ENCODE measurements around the gene INSYN2A.

The INSYN2A gene

GRCh38 chr10:127215866-127216265, 19.5 kb upstream of the INSYN2A start:
- TF ChIP-seq CTCF (IDR thresholded peaks at IDR 0.05; ENCODE audit: low read length, missing control alignments), result no peak
- no peak for DNase-seq (ENCODE audit: low read depth)
- no peak overlapping the region for H3K4me3 ChIP-seq (replicated peaks; ENCODE audit: low read depth, low read length)

- H3K4me3 ChIP-seq (replicated peaks; ENCODE audit: low read depth, low read length), result no peak overlapping the region
- DNase-seq (ENCODE audit: low read depth), result no peak
- no peak for TF ChIP-seq CTCF (IDR thresholded peaks at IDR 0.05; ENCODE audit: low read length, missing control alignments)
These were observed 14.6 kb upstream of the INSYN2A start for GRCh38 chr10:127210936-127211466.

GRCh38 chr10:127207081-127207480, 10.7 kb upstream of the INSYN2A start:
- no peak overlapping the region for H3K4me3 ChIP-seq (replicated peaks; ENCODE audit: low read depth, low read length)
- TF ChIP-seq CTCF (IDR thresholded peaks at IDR 0.05; ENCODE audit: low read length, missing control alignments), result no peak
- DNase-seq (ENCODE audit: low read depth), result peak; percentile 48

GRCh38 chr10:127203067-127203466, 6.7 kb upstream of the INSYN2A start:
- no peak for DNase-seq (ENCODE audit: low read depth)

GRCh38 chr10:127200646-127201045, 4.3 kb upstream of the INSYN2A start:
- no peak overlapping the region for H3K4me3 ChIP-seq (replicated peaks; ENCODE audit: low read depth, low read length)
- DNase-seq (ENCODE audit: low read depth), result no peak
- TF ChIP-seq CTCF (IDR thresholded peaks at IDR 0.05; ENCODE audit: low read length, missing control alignments), result no peak

More at GRCh38 chr10:127203067-127203466, 6.7 kb upstream of the INSYN2A start:
- TF ChIP-seq CTCF (IDR thresholded peaks at IDR 0.05; ENCODE audit: low read length, missing control alignments), result no peak
- no peak overlapping the region for H3K4me3 ChIP-seq (replicated peaks; ENCODE audit: low read depth, low read length)

- H3K4me3 ChIP-seq (replicated peaks; ENCODE audit: low read depth, low read length), result no peak overlapping the region
- no peak for TF ChIP-seq CTCF (IDR thresholded peaks at IDR 0.05; ENCODE audit: low read length, missing control alignments)
- no peak for DNase-seq (ENCODE audit: low read depth)
These were observed 2.3 kb upstream of the INSYN2A start for GRCh38 chr10:127198721-127199120.

GRCh38 chr10:127198307-127198706, 1.9 kb upstream of the INSYN2A start:
- peak; percentile 7 for TF ChIP-seq CTCF (IDR thresholded peaks at IDR 0.05; ENCODE audit: low read length, missing control alignments)
- no peak overlapping the region for H3K4me3 ChIP-seq (replicated peaks; ENCODE audit: low read depth, low read length)
- DNase-seq (ENCODE audit: low read depth), result no peak

All from fibroblast of pulmonary artery (primary cell).